ENCODE results near the gene ADAM29. TPM values are rescaled to one million over a fixed set of nuclear protein-coding genes. Genes with fewer than 3 reads are reported as not detected.

ADAM29 gene
- total RNA-seq, 4 donors from 2014 or later: not detected

DNA sequence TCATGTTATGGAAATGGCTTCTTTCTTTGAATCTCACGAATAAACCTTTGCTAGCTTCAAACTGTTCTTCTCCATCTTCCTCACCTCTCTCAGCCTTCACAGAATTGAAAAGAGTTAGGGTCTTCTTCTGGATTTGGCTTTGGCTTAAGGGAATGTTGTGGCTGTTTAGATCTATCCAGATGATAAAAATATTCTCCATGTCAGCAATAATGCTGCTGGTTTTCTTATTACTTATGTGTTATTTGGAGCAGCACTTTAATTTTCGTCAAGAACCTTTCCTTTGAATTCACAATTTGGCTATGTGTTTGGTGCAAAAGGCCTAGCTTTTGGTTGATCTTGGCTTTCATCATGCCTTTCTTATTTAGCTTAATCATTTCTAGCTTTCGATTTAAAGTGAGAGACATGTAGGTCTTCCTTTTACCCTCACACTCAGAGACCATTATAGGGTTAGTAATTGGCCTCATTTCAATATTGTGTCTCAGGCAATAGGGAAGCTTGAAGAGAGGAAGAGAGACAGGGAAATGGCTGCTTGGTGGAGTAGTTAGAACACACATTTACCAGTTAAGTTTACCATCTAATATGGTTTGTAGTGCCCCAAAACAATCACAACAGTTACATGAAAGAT lies 5.1 kb upstream of the ADAM29 start:
- H3K36me3 ChIP-seq: no peaks in the 10 kb centered on the region
- no peak overlapping the region for H3K4me3 ChIP-seq
- peaks cover 0 to 3% (median 0%) of the 10 kb centered on the region in 4 donors for H3K9me3 ChIP-seq
- H3K4me1 ChIP-seq: no peaks in the 10 kb centered on the region
- DNase-seq: no peak
- TF ChIP-seq CTCF (IDR thresholded peaks at IDR 0.05) (no peak), POLR2A (IDR thresholded peaks at IDR 0.05) (no peak)
- no peak overlapping the region for H3K27ac ChIP-seq
- H3K27me3 ChIP-seq: no peaks in the 10 kb centered on the region

GRCh38 chr4:174919886-174920423 lies 1.8 kb downstream of the ADAM29 start:
- H3K36me3 ChIP-seq: no peaks in the 10 kb centered on the region
- no peaks in the 10 kb centered on the region for H3K27me3 ChIP-seq
- H3K4me3 ChIP-seq: no peak overlapping the region
- TF ChIP-seq CTCF (IDR thresholded peaks at IDR 0.05) (no peak), POLR2A (IDR thresholded peaks at IDR 0.05) (no peak)
- DNase-seq: no peak
- no peaks in the 10 kb centered on the region for H3K9me3 ChIP-seq
- no peaks in the 10 kb centered on the region for H3K4me1 ChIP-seq
- H3K27ac ChIP-seq: no peak overlapping the region

DNA sequence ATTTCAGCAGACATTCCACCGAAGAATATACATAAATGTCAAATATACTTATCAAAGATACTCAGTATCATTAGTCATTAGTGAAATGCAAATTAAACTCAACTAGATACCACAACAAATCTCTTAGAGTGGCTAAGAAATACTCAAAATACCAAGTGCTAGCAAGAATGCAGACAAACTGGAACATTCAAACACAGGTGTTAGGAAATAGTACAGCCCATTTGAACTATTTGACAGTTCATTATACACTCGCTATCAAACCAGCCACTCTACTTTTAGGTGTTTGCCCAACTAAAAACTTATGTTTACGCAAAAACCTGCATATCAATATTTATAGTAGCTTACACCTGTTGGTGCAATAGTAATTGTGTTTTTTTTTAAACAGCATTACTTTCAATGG lies 8.8 kb downstream of the ADAM29 start:
- no peak for TF ChIP-seq CTCF (IDR thresholded peaks at IDR 0.05)
- no peak for TF ChIP-seq POLR2A (IDR thresholded peaks at IDR 0.05)
- no peaks in the 10 kb centered on the region for H3K36me3 ChIP-seq

GRCh38 chr4:174928174-174928573 lies 10.0 kb downstream of the ADAM29 start:
- H3K9me3 ChIP-seq: no peaks in the 10 kb centered on the region
- H3K4me1 ChIP-seq: no peaks in the 10 kb centered on the region
- TF ChIP-seq POLR2A (IDR thresholded peaks at IDR 0.05) (no peak), CTCF (IDR thresholded peaks at IDR 0.05) (no peak)

More for the DNA sequence above, 8.8 kb downstream of the ADAM29 start:
- no peak overlapping the region for H3K4me3 ChIP-seq
- H3K4me1 ChIP-seq: no peaks in the 10 kb centered on the region
- H3K27ac ChIP-seq: peak overlapping the region in 1 of 4 donors; percentile 71
- DNase-seq: no peak
- no peaks in the 10 kb centered on the region for H3K9me3 ChIP-seq
- H3K27me3 ChIP-seq: no peaks in the 10 kb centered on the region

GRCh38 chr4:174928575-174929253 lies 10.6 kb downstream of the ADAM29 start:
- Histone ChIP-seq H3K4me1 (no peaks in the 10 kb centered on the region), H3K27me3 (no peaks in the 10 kb centered on the region), H3K27ac (peak overlapping the region in 2 of 4 donors; percentile 44 to 71), H3K4me3 (no peak overlapping the region), H3K36me3 (no peaks in the 10 kb centered on the region), H3K9me3 (no peaks in the 10 kb centered on the region)
- DNase-seq: no peak
- TF ChIP-seq CTCF (IDR thresholded peaks at IDR 0.05): no peak
- TF ChIP-seq POLR2A (IDR thresholded peaks at IDR 0.05): no peak

More at GRCh38 chr4:174928174-174928573, 10.0 kb downstream of the ADAM29 start:
- Histone ChIP-seq H3K36me3 (no peaks in the 10 kb centered on the region), H3K4me3 (no peak overlapping the region), H3K27ac (peak overlapping the region in 2 of 4 donors; percentile 23 to 71), H3K27me3 (no peaks in the 10 kb centered on the region)
- peak in 2 of 3 donors; percentile 71 to 81 for DNase-seq

Data from Peyer's patch (tissue), 4 donors.